Measurements from ENCODE around the gene ASCC1. TPM values are rescaled to one million over a fixed set of nuclear protein-coding genes. Genes with fewer than 3 reads are reported as not detected.

The ASCC1 gene
- total and polyA plus RNA-seq, 2 of the 4 experiments (the other 2 are of a cell fraction) = 15.9 to 21.0 TPM

DNA sequence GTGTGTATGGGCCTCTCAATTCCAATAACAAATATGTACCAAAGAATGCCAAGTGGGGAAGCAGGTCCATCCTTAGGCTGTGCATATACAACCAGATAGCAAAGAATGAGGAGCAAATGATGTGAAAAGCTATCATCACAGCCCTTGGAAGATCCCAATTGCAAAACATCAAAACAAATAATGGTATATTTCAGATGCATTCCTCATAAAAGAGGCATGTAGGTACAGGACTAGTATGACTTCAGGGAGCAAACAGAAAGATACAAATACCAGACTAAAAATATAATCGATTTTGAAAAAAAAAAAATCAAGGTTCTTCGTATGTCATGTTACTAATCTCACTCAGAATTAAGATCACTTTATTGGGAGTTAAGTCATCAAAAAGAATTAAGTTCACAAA lies 109.2 kb downstream of the ASCC1 start:
- Histone ChIP-seq H2AFZ (replicated peaks; ENCODE audit: low read length, poor library complexity) (no peak overlapping the region), H3K14ac (replicated peaks; ENCODE audit: low read depth, low read length) (0 out of 2 replicates have a peak overlapping the region, but pooled peaks have one; percentile 27), H2BK20ac (ENCODE audit: low read depth, low read length) (no peak overlapping the region), H3K4me3 (ENCODE audit: insufficient read depth, low read depth, low read length) (no peak overlapping the region), H4K5ac (ENCODE audit: low read depth, low read length) (no peak overlapping the region), H2BK5ac (ENCODE audit: low read depth, low read length, poor library complexity, severe bottlenecking) (no peak overlapping the region), H3K9me3 (ENCODE audit: control insufficient read depth, insufficient read depth, low read length) (no peaks in the 10 kb centered on the region), H2AK9ac (replicated peaks; ENCODE audit: low read depth, low read length, poor library complexity) (no peak overlapping the region), H4K91ac (ENCODE audit: insufficient read depth, low read depth, low read length) (no peak overlapping the region), H2BK15ac (ENCODE audit: low read depth, low read length) (no peak overlapping the region), H3K23ac (ENCODE audit: low read depth, low read length) (no peak overlapping the region), H3K4me2 (ENCODE audit: low read depth, low read length) (no peak overlapping the region), H3K4ac (ENCODE audit: low read depth, low read length) (no peak overlapping the region), H4K8ac (ENCODE audit: low read depth in 2 of 2, low read length in 2 of 2) (no peak overlapping the region), H3K9me1 (ENCODE audit: insufficient read depth, low read length) (no peaks in the 10 kb centered on the region; the same call in 1 of the 2 replicates), H3K18ac (ENCODE audit: low read depth, low read length) (no peak overlapping the region), H3K4me1 (ENCODE audit: control insufficient read depth, insufficient read depth, low read length) (peaks cover 2% of the 10 kb centered on the region; the same call in 1 of the 2 replicates), H3K79me1 (ENCODE audit: low read depth in 1 of 2, low read length in 2 of 2) (no peaks in the 10 kb centered on the region), H4K20me1 (ENCODE audit: insufficient read depth, low read length) (no peaks in the 10 kb centered on the region), H3K27me3 (ENCODE audit: control insufficient read depth, insufficient read depth, low read length) (no peaks in the 10 kb centered on the region), H2BK120ac (ENCODE audit: low read depth, low read length) (no peak overlapping the region), H2AK5ac (ENCODE audit: low read depth, low read length) (no peak overlapping the region), H3K9ac (ENCODE audit: low read depth, low read length) (no peak overlapping the region), H3K56ac (ENCODE audit: extremely low read depth, insufficient read depth, low read length) (no peak overlapping the region), H3K27ac (ENCODE audit: insufficient read depth, low read length) (no peak overlapping the region), H3K36me3 (ENCODE audit: control insufficient read depth, insufficient read depth, low read length) (peaks cover 4% of the 10 kb centered on the region; the same call in 1 of the 2 replicates)
- no CpG with 5 or more reads among the region's 2 CpGs for WGBS, 2 experiments (ENCODE audit: extremely low coverage in 2 of 2, insufficient read length in 1 of 2)
- CTCF ChIA-PET = interaction anchor here (0.9 to 1.1 kb wide), 2 partner anchors 9 to 20 kb away, joined by 4 to 5 read pairs; no protein-coding TSS in a partner anchor
- TF ChIP-seq, protein P1, sequence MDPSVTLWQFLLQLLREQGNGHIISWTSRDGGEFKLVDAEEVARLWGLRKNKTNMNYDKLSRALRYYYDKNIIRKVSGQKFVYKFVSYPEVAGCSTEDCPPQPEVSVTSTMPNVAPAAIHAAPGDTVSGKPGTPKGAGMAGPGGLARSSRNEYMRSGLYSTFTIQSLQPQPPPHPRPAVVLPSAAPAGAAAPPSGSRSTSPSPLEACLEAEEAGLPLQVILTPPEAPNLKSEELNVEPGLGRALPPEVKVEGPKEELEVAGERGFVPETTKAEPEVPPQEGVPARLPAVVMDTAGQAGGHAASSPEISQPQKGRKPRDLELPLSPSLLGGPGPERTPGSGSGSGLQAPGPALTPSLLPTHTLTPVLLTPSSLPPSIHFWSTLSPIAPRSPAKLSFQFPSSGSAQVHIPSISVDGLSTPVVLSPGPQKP (IDR thresholded peaks at IDR 0.05; ENCODE audit: borderline replicate concordance, low read depth, low read length) = no peak
- no peak for TF ChIP-seq RFX5 (IDR thresholded peaks at IDR 0.05; ENCODE audit: low read depth, low read length)
- no peak for TF ChIP-seq MAZ (IDR thresholded peaks at IDR 0.05; ENCODE audit: borderline replicate concordance, low read depth, low read length)
- no peak for TF ChIP-seq CEBPB (IDR thresholded peaks at IDR 0.05; ENCODE audit: low read depth, low read length)
- TF ChIP-seq, protein P2, sequence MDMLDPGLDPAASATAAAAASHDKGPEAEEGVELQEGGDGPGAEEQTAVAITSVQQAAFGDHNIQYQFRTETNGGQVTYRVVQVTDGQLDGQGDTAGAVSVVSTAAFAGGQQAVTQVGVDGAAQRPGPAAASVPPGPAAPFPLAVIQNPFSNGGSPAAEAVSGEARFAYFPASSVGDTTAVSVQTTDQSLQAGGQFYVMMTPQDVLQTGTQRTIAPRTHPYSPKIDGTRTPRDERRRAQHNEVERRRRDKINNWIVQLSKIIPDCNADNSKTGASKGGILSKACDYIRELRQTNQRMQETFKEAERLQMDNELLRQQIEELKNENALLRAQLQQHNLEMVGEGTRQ (IDR thresholded peaks at IDR 0.05; ENCODE audit: low read depth, low read length) = no peak
- TF ChIP-seq FOS (IDR thresholded peaks at IDR 0.05; ENCODE audit: low read depth, low read length) = no peak
- no peak for TF ChIP-seq RAD21 (IDR thresholded peaks at IDR 0.05; ENCODE audit: low read length)
- no peak for TF ChIP-seq CHD1 (IDR thresholded peaks at IDR 0.05; ENCODE audit: low read depth, low read length)
- TF ChIP-seq MXI1 (IDR thresholded peaks at IDR 0.05; ENCODE audit: borderline replicate concordance, low read depth, low read length) = no peak
- TF ChIP-seq, protein P3, sequence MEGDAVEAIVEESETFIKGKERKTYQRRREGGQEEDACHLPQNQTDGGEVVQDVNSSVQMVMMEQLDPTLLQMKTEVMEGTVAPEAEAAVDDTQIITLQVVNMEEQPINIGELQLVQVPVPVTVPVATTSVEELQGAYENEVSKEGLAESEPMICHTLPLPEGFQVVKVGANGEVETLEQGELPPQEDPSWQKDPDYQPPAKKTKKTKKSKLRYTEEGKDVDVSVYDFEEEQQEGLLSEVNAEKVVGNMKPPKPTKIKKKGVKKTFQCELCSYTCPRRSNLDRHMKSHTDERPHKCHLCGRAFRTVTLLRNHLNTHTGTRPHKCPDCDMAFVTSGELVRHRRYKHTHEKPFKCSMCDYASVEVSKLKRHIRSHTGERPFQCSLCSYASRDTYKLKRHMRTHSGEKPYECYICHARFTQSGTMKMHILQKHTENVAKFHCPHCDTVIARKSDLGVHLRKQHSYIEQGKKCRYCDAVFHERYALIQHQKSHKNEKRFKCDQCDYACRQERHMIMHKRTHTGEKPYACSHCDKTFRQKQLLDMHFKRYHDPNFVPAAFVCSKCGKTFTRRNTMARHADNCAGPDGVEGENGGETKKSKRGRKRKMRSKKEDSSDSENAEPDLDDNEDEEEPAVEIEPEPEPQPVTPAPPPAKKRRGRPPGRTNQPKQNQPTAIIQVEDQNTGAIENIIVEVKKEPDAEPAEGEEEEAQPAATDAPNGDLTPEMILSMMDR (conservative IDR thresholded peaks at IDR 0.05; ENCODE audit: low read depth, low read length) = no peak
- no peak for TF ChIP-seq MAFK (IDR thresholded peaks at IDR 0.05; ENCODE audit: low read depth, low read length)
- TF ChIP-seq NFE2L2 (IDR thresholded peaks at IDR 0.05; ENCODE audit: low read depth, low read length) = no peak
- no peak for TF ChIP-seq SMC3 (IDR thresholded peaks at IDR 0.05; ENCODE audit: low read depth, low read length)
- TF ChIP-seq BHLHE40 (IDR thresholded peaks at IDR 0.05; ENCODE audit: low read depth, low read length) = no peak
- TF ChIP-seq RCOR1 (IDR thresholded peaks at IDR 0.05; ENCODE audit: insufficient replicate concordance, low read length) = no peak
- dilution Hi-C loops (cut with HindIII; ENCODE audit: low sequenced_read_pairs, unreplicated experiment) (no loop called here), in situ Hi-C loops (cut with MboI; ENCODE audit: low sequenced_read_pairs) (no loop called here), intact Hi-C loops (cut with micrococcal nuclease) (loop anchor here (5.0 kb wide), 1 partner anchor 65 kb away; no protein-coding TSS in a partner anchor)
- no peak for ATAC-seq (ENCODE audit: low read depth)
- BruUV-seq (replicated peaks) = no TSS peak
- POLR2A ChIA-PET (ENCODE audit: unreplicated experiment) = no interaction called here
- no peak for DNase-seq

Measured in IMR-90 (cell line).